Measurements from ENCODE around the gene NID2.

The NID2 gene, protein sequence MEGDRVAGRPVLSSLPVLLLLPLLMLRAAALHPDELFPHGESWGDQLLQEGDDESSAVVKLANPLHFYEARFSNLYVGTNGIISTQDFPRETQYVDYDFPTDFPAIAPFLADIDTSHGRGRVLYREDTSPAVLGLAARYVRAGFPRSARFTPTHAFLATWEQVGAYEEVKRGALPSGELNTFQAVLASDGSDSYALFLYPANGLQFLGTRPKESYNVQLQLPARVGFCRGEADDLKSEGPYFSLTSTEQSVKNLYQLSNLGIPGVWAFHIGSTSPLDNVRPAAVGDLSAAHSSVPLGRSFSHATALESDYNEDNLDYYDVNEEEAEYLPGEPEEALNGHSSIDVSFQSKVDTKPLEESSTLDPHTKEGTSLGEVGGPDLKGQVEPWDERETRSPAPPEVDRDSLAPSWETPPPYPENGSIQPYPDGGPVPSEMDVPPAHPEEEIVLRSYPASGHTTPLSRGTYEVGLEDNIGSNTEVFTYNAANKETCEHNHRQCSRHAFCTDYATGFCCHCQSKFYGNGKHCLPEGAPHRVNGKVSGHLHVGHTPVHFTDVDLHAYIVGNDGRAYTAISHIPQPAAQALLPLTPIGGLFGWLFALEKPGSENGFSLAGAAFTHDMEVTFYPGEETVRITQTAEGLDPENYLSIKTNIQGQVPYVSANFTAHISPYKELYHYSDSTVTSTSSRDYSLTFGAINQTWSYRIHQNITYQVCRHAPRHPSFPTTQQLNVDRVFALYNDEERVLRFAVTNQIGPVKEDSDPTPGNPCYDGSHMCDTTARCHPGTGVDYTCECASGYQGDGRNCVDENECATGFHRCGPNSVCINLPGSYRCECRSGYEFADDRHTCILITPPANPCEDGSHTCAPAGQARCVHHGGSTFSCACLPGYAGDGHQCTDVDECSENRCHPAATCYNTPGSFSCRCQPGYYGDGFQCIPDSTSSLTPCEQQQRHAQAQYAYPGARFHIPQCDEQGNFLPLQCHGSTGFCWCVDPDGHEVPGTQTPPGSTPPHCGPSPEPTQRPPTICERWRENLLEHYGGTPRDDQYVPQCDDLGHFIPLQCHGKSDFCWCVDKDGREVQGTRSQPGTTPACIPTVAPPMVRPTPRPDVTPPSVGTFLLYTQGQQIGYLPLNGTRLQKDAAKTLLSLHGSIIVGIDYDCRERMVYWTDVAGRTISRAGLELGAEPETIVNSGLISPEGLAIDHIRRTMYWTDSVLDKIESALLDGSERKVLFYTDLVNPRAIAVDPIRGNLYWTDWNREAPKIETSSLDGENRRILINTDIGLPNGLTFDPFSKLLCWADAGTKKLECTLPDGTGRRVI (N-terminal part only)

DNA sequence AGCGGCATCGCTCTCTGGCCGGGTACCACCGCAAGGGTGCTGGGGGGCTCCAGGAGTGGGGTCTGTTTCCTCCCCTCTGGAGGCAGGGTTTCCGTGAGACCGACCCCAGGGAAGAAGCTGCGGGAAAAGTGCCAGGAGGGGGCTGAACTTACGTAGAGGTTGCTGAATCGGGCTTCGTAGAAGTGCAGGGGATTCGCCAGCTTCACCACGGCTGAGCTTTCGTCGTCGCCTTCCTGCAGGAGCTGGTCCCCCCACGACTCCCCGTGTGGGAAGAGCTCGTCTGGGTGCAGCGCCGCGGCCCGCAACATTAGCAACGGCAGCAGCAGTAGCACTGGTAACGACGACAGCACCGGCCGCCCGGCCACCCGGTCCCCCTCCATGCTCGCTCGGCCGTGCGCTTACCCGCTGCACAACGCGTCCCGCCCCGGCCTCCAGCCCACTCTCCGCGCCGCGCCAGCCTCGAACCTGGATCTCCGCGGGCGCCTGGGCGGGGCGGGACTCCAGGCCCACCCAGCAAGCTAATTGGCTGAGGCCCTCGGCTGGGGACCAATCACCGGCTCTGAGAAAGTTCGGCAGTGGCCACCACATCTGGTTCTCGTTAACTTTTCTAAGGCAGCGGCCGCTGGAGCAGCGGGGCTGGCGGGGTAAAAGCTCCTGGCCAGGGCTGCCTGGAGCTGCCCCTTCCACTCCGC, at the start of gene NID2:
Gene NID2 (minus strand): TSS at position 445 of the 692 bp plus-strand sequence. CDS start 65 bp downstream, at position 380.
- no peak for DNase-seq

DNA sequence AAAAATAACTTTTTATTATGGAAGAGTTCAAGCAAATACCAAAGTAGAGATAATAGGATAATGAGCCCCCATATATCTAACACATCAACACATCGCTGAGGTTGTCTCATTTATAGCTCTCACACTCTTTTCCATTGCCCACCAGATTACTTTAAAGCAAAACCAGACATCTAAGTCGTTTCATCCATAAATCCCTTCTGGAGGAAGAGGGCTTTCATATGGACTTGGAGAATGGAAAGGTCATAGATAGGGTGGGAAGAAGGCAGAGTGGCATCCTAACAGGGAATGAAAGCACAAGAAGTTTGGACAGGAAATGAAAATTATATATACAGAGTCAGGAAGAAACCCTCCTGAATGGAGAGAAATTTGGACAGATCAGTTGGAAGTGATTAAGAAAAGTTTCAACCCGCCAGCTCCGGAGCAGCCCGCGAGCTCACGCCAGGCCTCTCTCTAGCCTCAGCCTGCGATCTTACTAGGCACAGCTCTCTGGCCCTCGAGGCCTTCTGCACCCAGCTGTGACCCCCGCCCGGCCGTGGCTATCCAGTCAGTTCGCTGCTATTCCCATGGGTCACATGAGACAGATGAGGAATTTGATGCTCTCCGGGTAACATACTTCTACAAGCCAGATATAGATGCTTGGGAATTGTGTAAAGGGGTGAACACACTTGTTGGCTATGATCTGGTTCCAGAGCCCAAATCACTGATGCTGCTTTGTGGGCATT, 48.4 kb upstream of the NID2 start:
- no peak for DNase-seq

DNA sequence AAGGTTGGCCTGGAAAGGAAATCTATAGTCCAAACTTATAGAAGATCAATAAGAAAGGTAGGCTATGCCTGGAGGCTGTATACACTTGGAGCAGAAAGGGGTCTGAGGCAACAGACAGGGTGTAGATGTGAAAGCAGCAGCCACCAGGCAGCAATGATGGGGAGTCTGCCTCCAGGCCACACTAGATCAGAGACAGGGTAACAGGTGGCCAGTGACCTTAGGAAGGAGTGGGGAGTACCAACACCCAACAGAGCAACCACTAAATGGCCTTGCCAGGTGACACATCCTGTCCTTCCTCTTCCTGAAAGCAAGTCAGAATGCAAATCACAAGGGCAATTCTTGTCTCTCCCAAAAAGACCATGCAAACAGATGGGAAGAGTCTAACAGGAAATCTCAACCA, 46.4 kb upstream of the NID2 start:
- no peak for DNase-seq

DNA sequence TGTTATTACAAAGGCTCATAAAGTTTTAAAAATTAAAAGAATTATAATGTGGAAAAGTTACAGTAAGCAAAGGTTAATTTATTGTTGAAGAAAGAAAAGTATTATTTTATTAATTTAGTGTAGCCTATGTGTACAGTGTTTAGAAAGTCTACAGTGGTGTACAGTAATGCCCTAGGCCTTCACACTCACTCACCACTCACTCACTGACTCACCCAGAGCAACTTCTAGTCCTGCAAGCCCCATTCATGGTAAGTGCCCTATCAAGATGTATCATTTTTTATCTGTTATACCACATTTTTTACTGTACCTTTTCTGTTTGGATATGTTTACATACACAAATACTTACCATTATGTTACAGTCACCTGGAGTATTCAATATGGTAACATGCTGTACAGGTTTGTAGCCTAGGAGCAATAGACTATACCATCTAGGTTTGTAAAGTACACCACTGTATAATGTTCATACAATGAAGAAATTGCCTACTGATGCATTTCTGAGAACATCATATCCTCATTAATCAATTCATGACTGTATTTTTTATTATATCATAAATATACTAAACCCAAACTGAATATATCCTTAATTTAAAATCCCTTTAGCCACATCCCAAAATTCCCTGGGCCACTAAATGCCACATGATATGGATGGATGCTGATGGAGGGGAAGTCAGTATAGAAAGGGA, 43.6 kb upstream of the NID2 start:
- DNase-seq = no peak

DNA sequence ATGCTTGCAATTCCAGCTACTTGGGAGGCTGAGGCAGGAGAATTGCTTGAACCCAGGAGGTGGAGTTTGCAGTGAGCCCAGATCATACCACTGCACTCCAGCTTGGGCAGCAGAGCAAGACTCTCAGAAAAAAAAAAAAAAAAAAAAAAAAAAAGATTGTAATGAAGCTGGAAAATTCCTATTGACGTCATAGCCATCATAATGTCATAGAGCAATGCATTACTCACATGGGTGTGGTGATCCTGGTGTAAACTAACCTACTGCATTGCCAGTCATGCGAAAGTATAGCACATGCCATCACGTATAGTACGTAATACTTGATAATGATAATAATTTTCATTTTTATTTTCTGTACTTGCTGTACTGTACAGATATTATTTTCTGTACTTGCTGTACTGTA, 42.7 kb upstream of the NID2 start:
- no peak for DNase-seq

DNA sequence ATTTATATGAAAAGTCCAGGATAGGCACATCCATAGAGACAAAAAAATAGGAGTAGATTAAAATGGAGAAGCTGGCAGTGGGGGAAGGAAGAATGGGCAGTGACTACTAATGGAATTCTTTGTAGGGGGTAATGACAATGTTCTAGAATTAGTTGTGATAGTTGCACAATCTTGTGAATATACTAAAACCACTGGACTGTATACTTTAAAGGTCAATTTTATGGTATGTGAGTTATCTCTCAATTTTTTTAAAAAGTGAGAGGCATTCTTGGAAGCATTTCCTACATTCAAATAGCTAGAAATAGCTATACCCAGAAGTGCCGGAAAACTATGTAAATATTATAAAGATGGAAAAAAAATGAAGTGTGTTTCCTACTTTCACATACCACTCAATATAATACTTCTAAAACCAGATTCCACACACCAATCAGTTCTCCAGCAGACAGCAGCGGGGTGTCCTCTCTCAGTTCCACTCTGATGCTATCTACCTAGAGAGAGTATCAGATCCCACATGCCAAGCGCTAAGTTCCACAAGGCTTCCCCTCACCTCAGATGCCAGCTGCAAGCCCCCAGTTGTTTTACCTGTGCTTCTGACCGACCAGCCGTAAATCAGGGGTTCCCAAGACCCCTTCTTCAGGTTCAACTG, 41.7 kb upstream of the NID2 start:
- DNase-seq = no peak

DNA sequence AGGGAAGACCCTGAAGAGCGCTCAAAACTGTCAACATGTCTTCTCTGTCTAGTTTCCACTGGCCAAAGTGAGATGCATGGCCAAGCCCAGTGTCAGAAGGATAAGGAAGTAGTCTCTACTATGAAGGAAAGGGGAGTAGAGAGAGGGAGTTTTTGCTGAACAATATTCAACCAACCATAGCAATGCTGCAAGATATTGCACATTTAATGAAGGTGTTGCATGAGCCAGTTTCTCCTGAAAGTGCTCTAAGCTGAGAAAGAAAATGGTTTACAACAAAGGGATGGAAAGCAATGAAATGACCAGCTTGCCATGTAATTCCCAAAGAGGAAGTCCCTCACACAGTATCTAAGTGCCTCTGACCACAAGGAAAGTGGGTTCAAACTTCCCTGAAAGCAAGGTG, 40.0 kb upstream of the NID2 start:
- DNase-seq = no peak

DNA sequence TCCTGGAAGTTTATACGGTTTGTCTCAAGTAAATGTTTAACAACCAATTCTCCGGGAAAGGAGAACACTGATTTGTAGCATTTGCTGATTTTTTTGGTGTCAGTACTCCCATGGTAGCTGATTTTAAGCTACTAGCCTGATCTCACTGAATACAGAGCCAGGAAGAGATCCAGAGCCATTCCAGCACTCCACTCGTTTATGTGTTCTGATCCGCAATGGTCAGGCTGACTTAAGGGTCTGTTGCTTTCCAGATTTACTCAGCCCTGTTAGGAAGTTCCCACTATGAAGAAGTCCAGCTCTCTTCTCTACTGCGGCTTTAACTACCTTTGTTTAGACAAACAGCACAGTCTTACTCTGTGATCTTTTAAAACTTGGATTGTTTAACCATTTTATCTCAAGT, 38.0 kb upstream of the NID2 start:
- DNase-seq = no peak

DNA sequence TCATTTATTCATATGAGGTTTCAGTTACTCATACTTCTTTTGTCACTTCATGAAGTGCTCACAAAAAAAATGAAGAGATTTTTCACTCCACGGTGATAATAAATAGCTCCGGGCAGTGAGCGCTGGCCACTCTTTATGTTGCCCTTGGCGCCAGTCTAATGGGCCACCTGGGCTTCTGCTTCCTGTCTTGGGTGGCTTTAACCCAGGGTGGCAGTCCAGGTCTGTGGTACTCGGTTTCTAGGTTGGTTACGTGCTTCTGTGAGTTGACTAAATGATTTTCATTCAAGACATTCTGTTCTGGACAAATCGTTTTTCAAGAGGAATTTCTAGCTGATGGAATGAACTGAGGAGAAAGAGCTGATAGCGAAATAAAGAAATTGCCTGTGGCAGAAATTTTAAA, 34.6 kb upstream of the NID2 start:
- DNase-seq = no peak

DNA sequence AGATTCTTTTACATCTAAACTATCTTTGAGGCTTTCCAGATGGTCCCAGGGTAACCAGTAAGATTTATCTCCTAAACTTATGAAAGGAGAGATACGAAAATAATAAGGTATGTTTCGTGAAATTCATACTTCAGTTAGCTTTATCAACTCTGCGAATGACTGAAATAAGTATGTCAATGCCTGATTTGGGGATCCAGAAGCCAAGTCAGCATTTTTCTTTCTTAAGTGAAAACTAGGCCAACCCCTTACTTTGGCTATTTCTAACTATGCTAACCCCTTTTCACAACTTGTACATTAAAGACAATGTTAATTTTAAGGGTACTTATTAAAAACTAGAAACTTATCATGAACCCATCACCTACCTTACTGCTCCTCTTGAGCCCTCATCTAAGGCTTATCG, 26.9 kb upstream of the NID2 start:
- no peak for DNase-seq

DNA sequence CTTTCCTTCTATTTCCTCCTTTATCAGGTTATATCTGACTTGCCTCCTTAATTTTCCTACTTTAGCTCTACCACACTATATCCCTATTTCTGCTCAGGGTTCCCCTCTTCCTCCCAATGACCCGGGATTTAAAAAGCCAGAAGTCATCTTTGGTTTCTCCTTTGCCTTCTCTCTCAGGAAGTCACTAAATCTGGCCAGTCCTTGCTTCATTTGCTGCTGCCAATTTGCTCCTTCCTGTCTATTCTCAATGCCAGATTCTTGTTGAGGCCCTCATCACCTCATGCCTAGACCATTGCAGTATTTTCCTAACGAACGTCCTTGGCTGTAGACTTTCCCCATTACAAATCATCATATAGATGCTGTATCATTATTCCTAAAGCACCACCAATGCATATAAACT, 26.5 kb upstream of the NID2 start:
- DNase-seq = no peak

DNA sequence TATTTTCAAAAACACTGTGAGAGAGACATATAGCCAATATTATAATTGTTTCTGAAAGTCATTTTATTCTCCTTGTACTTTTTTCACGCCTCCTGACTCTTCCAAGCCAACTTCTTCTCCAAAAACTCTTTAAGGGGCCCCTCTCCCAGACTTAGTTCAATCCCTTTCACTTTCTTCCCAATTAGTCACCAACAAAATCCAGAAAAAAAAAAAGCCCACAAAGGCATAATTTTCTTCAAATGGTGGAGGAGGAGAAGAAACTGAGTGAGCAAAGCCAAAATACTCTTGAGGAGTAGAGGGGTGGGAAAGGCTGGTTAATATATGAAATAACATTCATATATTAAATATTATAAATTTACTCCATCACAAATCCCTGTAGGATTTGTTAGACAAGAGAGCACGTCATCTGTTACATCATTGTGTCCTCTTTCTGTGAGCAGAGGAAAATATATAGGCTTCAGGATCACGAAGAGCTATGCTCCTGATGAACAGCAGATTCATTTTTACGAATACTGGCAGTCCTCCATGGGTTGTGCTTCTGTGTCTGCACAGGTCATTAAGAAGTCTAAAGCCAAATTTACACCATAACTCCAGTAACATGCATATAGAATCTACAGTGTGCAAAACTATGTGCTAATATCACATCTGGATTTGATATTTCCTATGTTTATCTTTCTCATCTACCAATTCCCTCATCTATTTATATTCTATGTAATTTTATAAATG, 25.9 kb upstream of the NID2 start:
- DNase-seq = no peak

DNA sequence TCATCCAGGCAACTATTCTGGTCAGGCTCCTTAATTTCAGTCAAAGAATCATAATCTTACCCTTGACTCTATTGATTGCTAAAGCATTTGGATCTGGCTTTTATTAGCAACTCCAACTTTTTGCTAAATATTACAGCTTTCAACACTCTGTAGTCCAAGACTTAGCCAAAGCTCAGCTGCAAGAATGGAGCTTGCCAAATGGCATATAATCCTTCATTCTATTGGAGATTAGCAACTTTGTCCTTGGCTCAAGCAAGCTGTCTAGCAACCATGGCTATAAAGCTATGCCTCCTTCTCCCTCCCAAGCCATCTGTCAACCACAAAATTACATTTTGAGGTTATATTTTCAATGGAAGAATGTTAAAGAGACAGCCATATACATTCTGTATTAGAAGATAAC, 23.1 kb upstream of the NID2 start:
- DNase-seq = no peak

DNA sequence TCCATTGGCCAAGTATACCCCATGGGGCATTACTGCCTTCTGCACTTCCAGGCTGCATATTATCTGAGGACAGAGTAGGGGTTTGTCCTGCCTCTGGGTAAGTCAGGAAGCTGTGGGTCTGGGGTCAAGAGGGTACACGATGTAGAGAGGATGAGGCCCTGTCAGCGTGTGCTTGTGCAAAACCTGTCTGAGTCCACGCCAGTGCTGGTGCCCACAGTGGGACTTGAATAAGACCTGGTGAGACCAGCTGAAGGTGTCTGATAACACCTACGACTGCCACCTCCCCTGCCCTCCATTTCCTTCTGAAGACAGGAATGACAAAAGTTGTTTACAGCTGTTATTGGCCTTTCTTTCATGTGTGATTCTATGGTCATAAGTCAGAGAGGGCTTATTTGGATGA, 22.1 kb upstream of the NID2 start:
- DNase-seq = no peak

DNA sequence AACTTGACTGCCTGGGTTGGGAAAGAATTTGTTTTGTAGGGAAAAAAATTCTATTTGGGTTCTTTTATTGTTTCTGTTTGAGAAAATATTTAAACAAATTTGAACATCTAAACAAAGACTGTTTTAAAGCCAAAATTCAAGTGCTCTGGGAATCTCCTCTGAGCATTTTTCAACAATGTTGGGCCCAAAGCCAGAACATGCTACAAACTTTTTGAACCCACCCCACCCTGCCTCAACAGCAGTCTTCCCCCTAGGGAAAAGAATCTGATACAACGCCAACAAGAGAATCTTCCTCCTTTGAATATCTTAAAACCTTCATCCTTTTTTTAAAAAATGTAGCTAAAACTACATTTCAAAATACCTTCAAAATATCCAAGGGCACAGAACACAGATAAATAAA, 20.4 kb upstream of the NID2 start:
- DNase-seq = no peak

DNA sequence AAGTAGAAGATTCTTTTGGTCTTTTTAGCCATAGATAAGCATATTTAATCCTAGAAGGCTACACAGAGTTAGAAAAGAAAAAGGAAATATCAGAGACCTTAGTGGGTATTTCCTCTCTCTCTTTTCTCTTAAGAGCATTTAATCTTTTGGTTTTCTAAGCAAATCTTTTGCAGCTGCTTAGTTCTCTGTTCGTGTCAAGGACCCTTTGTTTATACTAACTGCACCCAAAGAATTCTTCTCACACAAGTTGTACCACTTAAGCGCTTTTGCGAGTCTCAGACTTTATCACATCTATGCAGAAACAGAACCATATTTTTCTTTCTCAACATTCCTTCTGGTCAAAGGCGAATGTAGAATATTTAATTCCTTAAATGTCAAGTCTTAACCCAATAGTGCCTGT, 17.9 kb upstream of the NID2 start:
- no peak for DNase-seq

DNA sequence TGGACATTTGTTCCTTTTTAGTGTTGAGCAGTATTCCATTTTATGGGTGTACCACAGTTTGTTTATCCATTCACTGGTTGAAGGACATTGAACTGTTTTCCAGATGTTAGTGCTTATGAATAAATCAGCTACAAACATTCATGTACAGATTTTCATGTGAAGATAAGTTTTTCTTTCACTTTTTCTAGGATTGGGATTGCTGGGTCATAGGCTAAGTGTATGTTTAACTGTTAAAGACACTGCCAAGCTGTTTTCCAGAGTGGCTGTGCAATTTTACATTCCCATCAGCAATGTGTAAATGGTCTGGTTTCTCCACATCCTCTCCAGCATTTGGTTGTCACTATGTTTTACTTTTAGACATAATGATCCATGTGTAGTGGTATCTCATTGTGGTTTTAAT, 14.0 kb upstream of the NID2 start:
- DNase-seq = no peak

DNA sequence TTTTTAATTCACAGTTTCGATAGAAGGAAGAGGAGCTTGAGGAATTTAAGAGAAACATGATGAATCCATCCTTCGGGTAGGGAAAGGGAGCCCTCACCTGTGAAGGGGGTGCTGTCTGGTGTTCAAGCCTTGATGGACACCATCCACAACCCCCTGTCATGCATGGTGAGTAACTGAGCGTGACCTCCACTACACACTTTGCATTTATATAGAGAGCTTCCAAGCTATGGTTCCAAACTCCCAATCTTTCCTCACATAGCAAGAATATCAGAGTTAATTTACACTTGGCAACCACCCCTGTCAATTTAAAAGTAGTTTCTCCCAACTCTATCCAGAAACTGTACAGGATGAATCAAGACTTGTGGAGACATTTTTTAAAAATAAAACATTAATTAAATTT, 13.1 kb upstream of the NID2 start:
- no peak for DNase-seq

DNA sequence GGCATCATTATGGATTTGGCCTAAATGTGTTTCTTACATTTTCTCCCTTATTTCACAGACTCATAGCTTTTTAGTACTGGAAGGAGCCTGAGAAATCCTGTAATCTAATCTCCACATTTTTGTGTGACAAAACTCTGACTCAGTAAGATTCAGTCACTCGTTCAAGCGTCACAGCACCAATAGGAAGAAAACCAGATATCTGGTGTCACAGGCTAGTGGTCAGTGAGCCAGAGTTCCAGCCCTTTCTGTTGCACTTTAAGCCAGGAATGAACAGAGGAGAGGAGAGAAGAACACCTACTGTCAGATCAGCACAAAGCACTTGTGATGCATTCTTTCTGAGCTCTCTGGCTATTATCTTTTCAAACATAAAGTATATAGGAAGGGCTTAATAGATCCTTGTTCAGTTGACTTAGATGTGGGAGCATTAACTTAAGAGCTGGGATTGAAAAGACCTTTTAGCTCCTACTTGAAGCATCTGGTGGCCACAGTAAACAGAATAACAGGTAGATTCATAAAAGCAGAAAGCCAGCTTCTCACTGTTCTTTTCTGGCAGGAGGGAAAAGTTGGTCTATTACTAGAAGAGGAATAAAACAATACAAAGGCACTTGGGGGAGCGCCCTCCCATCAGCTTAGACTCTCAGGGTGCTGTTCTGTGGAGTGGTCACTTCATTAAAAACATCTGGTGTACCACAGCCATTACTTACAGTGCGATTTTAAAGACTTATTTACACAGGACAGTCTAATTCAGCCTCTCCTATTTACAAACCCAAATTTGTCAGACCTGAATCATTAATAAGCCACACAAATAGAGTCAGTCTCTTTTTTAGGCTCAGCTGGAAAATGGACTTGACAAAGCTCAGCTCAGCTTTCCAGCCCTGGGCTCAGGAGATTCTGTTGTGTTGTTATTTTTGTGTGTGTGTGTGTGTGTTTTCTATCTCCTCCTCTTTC, 12.2 kb upstream of the NID2 start:
- peak; percentile 81 for DNase-seq

Data from NCI-H748 treated with DMSO at 0.1 percent for 48 hours (cell line).